GM19025 (cell line): ENCODE results near the gene KLHL17.
A peak's percentile ranks its signal among the peaks of the same experiment; 100 is the strongest.
"Not testable (repeated sequence)": the region's sequence is repeated elsewhere in the genome, so short reads cannot be mapped to it uniquely, and the experiment has no call there.

Source experiments
- ATAC-seq: cut with Tn5 transposase; IDR thresholded peaks from one replicate; pipeline ENCODE4 v1.9.1; 2021; ENCODE audit warnings: mild to moderate bottlenecking, low read depth, moderate library complexity; ENCODE audit not compliant: unreplicated experiment

Gene KLHL17

DNA sequence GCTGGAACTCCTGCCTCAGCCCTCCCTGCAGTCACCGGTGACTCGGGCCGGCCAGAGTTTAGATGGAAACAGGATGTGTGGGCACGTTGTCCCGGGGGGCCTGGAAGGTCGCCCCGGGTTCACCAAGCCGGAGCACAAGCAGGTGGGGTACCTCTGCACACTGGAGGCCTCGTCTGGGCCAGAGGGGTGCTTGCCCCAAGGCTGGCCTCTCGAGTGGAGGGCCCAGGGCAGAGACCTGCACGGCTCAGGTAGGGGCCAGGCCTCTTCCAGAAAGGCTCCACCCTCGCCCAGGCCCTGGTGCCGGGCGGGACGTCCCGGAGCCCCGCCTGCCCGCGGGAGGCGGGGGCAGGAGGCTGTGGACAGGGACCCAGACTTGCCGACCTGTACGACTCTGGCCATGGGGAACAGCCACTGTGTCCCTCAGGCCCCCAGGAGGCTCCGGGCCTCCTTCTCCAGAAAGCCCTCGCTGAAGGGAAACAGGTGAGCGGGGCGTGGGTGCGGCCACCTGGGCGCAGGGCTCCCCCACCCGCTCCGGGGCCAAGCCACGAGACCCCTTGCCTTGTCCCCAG is 5.8 kb downstream of the KLHL17 start, which contains the start of gene PLEKHN1:
TSS of gene PLEKHN1 (plus strand) at position 348 of the 569 bp plus-strand sequence. CDS start at position 398, 50 bp downstream.
- peak; percentile 24 for ATAC-seq

DNA sequence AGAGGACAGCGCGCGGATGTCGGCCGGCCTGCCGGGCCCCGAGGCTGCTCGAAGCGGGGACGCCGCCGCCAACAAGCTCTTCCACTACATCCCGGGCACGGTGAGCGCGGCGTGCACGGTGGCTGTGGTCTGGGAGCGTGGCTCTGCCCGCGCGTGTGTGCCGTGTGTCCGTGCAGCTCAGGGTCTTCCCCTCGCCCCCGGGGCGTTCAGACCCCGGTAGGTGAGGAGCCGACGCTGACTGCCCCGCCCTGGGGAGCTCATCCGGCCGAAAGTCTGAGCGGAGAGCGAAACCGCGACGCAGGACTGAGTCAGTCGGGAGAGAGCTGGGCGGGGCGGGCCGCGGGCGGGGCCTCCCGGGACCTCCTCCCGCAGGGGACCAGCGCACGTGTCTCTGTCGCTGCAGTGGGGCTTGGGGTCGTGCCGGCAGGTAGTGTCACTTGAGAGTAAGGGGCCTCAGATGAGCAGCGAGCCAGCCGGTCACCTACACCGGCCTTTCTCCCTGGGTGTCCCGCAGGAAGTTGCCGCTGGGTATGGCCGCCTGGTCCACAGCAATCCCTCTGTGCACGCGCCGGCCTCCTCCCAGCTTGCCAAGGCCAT is 6.4 kb downstream of the KLHL17 start:
- peak; percentile 80 for ATAC-seq

DNA sequence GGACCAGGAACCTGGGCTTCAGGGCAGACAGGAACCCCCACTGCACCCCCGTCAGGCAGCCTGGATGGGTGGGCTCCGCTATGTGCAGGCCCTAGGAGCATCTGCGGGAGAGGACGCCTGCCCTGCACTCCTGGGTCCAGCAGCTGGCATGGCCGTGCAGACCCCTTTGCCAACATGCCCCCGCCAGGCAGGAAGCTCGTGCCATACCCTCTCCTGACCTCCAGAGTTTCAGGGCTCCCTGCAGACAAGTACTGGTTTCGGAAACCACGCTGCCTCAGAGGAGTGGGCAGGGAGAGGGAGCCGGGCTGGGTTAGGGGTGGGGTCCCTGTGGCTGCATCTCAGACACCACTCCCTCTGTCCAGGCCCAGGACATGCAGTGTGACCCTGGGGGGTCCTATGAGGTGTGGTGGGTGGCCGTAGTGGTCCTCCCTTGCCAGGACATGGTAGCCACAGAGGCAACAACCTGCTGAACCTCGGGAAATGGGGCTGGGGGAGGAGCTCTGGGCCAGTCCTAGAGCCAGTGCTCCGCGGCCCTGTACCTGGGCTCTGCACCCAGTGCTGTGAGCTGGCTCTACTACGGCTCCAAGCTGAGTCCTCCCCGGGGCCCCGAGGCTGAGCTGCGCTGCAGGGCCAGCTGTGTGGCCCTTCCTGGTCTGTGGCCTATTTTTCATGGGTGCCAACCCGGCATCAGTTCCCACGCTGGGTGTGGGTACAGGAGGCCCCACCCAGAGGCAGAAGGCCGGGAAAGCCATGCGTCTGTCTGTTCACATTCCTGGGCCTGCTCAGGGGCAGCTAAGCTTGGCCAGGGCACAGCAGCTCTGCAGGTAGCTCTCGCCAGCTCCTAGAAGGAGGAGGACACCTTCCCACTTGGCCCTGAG is 7.3 kb downstream of the KLHL17 start:
- no peak for ATAC-seq

DNA sequence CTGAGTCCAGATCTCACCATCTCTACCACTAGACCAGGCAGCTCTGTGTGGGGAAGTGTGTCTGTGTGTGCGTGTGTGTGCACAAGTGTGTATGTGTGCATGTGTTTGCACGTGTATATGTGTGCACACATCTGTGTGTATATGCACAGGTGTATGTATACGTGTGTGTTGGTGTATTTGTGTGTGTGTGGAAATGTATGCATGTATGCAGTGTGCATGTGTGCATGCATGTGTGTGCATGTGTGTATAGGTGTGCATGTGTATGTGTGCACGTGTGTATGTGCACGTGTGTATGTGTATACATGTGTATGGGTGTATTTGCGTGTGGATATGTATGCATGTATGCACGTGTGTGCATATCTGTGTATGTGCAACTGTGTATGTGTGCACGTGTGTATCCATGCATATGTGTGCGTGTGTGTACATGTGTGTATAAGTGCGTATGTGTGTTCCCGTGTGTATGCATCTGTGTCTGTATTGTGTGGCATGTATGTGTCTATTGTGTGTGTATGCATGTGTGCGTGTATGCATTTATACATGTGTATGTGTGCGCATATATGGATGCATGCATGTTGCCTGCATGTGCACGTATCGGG is 9.0 kb downstream of the KLHL17 start:
- ATAC-seq: no peak

DNA sequence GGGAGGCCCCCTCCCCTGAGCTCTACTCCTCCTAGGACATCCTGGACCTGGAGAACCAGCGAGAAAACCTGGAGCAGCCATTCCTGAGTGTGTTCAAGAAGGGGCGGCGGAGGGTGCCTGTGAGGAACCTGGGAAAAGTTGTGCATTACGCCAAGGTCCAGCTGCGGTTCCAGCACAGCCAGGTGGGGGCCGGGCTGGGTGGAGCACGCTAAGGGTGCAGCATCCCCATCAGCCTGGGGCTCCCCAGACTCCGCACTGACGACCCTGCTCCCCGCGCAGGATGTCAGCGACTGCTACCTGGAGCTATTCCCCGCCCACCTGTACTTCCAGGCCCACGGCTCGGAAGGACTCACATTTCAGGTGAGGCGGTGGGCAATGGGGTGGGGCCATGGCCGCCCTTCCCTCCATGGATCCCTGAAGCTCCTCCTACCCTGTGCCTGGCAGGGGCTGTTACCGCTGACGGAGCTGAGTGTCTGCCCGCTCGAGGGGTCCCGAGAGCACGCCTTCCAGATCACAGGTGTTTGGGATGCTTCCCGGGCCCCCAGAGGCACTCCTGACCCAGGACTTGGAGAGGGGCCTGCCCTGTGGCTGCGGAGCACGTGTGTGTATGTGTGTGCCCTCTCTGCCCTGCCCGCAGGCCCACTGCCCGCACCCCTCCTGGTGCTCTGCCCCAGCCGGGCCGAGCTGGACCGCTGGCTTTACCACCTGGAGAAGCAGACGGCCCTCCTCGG is 10.0 kb downstream of the KLHL17 start:
- ATAC-seq: no peak

DNA sequence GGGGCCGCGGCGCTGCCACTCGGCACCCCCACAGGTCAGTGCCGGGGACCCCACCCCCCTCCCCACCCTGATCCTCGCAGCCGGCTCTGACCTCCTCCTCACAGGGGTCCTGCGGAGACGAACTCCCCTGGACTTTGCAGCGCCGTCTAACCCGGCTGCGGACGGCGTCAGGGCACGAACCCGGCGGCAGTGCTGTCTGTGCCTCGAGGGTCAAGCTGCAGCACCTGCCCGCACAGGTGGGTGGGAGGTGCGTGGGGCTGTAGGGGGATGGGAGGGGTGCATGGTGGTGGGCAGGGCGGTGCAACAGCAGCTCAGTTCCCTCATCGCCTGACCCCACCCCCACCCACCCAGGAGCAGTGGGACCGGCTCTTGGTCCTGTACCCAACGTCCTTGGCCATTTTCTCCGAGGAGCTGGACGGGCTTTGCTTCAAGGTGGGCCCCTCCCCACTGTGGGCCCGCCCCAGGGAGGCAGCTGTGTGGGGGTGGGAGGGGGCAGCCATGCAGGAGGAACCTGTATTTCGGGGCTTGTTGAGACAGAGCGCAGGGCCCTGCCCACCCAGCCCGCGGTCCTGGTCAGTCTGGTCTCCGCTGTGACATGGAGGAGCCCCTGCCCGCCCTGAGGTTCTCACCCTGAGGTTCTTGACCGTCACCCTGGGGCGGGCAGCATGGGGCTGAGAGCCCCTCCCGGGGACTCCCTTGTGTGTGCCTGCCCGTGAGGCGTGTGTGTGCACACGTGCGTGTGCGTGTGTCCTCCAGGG is 10.8 kb downstream of the KLHL17 start:
- ATAC-seq: no peak

DNA sequence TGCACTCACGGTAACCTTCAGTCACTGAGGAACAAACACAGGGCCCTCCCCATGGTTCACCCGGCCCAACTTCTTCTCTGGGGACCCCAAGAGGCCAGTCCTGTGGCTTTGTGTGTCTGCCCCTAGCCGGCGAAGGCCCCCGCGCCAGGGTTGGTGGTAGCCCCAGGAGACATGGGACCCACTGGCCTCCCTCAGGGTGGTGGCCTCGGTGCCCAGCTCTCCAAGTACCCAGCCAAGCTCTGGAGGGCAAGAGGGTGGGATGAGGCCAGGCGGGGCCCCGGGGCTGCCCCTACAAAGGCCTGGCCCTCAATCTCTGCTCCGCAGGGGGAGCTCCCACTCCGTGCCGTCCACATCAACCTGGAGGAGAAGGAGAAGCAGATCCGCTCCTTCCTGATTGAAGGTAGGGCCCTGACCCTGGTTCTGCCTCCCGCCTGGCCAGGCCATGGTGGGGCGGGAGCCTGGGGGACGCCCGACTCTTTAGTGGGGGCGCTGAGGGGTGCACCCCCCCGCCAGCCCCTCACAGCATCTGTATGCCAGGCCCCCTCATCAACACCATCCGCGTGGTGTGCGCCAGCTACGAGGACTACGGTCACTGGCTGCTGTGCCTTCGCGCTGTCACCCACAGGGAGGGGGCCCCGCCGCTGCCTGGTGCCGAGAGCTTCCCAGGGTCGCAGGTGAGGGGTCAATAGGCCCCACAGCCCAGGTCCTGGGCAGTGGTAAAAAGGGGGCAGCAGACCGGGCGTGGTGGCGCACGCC is 11.5 kb downstream of the KLHL17 start:
- ATAC-seq: no peak

DNA sequence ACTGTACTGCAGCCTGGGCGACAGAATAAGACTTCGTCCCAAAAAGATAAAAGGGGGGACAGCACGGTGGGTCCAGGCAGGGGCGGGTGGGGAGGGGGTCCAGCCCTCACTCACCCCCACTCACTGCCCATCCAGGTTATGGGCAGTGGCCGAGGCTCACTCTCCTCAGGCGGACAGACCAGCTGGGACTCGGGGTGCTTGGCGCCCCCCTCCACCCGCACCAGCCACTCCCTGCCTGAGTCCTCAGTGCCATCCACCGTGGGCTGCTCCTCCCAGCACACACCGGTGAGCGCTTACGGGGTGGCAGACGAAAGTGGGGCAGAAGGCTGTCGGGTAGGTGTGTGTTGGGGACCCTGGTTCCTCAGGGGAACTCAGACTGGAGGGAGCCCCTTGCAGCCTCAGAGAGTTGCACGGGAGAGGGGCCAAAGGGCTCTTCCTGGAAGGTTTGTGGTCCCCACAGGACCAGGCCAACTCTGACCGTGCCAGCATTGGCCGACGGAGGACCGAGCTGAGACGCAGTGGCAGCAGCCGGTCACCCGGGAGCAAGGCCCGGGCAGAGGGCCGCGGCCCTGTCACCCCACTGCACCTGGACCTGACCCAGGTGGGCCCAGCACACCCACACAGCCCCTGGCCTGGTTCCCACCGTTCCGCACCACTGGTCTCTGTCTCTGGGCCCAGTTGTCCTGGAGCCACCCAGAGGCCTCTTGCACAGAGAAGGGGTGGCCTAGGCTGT is 12.5 kb downstream of the KLHL17 start:
- no peak for ATAC-seq

DNA sequence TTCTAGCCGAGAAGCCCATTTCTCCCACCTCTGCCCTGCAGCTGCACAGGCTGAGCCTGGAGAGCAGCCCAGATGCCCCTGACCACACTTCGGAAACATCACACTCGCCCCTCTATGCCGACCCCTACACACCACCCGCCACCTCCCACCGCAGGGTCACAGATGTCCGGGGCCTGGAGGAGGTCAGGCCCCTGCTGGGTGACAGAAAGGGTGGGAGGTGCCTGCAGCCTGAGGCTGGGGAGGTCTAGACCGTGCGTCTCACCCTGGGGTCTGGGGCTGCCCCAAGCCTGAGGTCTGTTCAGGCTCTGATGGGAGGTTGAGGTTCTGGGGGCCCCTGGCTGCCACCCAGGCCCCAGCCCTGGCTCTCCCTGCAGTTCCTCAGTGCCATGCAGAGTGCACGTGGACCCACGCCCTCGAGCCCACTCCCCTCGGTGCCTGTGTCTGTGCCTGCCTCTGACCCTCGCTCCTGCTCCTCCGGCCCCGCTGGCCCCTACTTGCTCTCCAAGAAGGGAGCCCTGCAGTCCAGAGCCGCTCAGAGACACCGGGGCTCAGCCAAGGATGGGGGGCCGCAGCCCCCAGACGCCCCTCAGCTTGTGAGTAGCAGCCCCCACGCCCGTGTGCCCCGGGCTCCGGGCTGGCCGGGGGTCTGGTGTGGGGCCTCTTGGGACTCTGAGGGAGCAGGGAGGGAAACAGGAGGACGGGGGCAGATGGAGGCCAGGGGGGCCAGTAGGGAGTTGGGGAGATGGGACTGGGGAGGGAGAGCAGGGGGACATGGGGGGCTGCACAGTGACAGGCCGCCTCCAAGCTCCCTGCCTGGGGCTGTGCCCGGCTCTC is 13.3 kb downstream of the KLHL17 start:
- no peak for ATAC-seq

DNA sequence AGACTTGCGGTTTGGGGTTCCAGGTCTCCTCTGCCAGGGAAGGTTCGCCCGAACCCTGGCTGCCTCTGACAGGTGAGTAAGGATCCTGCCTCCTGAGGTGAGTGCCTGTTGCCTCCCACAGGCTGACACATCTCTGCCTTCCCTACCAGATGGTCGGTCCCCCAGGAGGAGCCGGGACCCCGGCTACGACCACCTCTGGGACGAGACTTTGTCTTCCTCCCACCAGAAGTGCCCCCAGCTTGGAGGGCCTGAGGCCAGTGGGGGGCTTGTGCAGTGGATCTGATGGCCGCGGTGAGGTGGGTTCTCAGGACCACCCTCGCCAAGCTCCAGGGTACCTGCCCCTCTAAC is 13.9 kb downstream of the KLHL17 start:
- no peak for ATAC-seq

DNA sequence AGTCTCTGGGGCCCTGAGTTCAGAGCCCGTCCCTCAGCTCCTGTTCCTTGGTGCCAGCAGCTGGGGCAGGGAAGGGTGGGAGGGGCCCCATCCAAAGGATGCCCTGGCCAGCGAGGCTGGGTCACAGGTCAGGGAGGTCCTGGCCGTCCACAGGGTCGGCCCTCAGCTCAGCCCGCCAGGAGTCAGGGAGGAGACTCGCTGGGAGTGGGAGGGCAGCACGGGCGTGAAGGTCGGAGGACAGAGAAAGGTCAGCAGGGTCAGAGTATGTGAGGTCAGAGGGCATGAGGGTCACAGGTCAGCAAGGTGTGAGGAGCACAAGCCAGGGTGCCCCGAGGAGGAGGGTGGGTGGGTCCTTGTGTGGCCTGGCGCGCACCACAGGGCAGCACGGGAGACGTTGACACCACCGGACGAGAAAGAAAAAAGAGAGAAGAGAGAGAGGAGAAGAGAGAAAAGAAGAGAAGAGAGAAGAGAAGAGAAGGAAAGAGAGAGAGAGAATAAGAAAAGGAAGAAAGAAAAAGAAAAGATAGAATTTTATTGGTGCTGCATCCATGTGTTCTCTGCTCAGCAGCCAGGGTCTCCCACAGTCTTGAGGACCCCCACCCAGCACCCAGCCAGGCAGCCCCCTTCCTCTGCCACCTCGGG is 14.4 kb downstream of the KLHL17 start:
- no peak for ATAC-seq

DNA sequence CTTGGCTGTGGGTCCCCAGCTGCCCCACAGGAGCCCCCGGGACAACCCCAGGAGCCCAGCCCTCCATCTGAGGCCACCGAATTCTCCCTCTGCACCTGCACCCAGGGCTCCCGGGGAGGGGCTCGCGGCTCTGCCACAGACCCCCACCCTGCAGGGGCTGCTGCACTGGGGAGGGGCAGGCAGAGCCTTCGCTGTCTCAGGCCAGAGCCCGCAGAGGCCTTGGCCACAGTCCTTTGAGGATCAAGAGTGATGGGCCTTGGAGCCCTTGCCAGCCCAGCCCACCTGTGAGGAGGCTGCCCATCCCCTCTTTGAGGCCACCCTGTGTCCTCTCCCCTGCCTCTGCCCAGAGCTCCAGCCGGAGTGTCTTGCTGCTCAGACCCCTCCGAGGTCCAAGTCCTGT is 15.0 kb downstream of the KLHL17 start:
- ATAC-seq: no peak

DNA sequence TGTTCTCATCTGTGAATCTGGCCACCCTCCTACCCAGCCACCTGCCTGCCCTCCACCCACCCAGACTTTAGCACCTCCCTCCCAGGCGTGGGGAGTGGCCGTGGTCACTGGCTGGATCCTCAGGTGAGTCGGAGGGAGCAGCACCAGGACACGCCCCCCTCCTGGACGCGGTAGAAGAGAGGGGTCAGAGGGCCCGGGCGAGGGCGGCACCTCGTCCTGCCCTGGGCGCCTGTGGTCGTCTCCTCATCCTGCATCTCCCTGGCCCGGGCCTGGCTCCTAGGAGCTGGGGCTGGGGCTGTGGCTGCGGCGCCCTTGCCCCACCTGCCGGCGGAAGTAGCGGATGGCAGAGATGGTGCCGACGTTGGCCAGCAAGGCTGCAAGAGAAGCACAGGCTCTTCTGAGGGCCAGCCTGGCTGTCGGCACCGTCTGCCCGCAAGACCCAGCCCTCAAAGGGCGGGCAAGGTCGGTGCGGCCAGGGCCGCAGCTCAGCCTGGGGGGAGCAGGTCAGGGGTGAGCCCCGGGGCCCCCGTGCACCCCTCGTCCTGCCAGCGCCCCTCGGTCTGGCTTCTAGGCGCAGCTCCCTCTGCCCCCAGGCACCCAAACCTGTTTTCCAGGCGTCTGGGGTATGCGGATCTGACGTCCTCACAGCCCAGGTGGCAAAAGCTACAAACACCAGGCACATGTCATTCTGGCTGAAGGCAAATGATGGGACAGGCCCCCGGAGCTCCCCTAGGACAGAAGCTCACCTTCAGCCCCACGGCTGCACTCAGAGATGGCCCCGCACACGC is 15.7 kb downstream of the KLHL17 start:
- ATAC-seq: no peak

DNA sequence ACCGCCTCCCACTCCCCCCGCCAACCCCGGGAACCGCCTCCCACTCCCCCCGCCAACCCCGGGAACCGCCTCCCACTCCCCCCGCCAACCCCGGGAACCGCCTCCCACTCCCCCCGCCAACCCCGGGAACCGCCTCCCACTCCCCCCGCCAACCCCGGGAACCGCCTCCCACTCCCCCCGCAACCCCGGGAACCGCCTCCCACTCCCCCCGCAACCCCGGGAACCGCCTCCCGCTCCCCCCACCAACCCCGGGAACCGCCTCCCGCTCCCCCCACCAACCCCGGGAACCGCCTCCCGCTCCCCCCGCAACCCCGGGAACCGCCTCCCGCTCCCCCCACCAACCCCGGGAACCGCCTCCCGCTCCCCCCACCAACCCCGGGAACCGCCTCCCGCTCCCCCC is 16.4 kb downstream of the KLHL17 start:
- not testable (repeated sequence) for ATAC-seq

DNA sequence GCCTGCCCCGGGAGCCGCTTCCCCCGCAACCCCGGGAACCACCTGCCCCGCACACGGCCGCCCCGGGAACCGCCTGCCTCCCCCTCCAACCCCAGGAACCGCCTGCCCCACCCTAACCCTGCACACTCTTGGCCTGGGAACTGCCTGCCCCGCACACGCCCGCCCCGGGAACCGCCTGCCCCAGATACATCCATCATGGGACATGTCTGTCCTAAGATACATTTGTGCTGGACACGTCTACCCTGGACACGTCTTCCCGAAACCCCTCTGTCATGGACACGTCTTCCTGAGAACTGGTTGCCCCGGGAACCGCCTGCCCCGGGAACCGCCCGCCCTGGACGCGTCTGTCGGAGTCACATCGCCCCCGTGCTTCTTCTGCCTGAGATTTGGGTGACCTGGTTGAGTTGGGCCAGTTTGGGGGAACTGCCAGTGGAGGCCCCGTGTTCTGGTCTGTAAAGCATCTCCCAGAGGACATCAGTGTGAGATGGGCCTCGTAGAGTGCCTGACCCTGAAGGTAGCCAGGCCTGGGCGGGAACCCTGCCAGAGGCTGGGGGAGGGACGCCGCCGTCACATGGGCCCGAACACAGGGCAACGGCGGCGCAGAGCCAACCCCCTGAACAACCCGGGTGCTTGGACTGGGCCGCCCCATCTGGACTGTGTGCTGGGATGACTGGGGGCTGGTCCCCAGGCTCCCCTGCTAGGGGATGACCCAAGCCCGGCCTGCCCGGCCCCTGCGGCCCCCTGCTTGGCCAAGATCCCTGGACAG is 17.9 kb downstream of the KLHL17 start:
- ATAC-seq: no peak
